ENCODE measurements around the gene ITGAD. TPM values are rescaled to one million over a fixed set of nuclear protein-coding genes. Genes with fewer than 3 reads are reported as not detected.

The ITGAD gene
- total RNA-seq, 1 experiment from 2014 or later: not detected

GRCh38 chr16:31471875-31472708 is 79.0 kb downstream of the ITGAD start, which contains the start of gene TGFB1I1 (continued):
- TF ChIP-seq, protein P1, sequence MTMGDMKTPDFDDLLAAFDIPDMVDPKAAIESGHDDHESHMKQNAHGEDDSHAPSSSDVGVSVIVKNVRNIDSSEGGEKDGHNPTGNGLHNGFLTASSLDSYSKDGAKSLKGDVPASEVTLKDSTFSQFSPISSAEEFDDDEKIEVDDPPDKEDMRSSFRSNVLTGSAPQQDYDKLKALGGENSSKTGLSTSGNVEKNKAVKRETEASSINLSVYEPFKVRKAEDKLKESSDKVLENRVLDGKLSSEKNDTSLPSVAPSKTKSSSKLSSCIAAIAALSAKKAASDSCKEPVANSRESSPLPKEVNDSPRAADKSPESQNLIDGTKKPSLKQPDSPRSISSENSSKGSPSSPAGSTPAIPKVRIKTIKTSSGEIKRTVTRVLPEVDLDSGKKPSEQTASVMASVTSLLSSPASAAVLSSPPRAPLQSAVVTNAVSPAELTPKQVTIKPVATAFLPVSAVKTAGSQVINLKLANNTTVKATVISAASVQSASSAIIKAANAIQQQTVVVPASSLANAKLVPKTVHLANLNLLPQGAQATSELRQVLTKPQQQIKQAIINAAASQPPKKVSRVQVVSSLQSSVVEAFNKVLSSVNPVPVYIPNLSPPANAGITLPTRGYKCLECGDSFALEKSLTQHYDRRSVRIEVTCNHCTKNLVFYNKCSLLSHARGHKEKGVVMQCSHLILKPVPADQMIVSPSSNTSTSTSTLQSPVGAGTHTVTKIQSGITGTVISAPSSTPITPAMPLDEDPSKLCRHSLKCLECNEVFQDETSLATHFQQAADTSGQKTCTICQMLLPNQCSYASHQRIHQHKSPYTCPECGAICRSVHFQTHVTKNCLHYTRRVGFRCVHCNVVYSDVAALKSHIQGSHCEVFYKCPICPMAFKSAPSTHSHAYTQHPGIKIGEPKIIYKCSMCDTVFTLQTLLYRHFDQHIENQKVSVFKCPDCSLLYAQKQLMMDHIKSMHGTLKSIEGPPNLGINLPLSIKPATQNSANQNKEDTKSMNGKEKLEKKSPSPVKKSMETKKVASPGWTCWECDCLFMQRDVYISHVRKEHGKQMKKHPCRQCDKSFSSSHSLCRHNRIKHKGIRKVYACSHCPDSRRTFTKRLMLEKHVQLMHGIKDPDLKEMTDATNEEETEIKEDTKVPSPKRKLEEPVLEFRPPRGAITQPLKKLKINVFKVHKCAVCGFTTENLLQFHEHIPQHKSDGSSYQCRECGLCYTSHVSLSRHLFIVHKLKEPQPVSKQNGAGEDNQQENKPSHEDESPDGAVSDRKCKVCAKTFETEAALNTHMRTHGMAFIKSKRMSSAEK (CRISPR knock-in tag; IDR thresholded peaks at IDR 0.05; ENCODE audit: borderline replicate concordance): no peak
- TF ChIP-seq IRF2 (CRISPR knock-in tag; IDR thresholded peaks at IDR 0.05; ENCODE audit: borderline replicate concordance, low read depth) (no peak), NFYB (CRISPR knock-in tag; conservative IDR thresholded peaks at IDR 0.05; ENCODE audit: low read depth) (no peak), ZNF263 (CRISPR knock-in tag; IDR thresholded peaks at IDR 0.05; ENCODE audit: low read depth) (no peak), NR2C2 (CRISPR knock-in tag; IDR thresholded peaks at IDR 0.05) (no peak), FOXK1 (CRISPR knock-in tag; IDR thresholded peaks at IDR 0.05) (no peak), NR1H2 (CRISPR knock-in tag; IDR thresholded peaks at IDR 0.05) (no peak), ARID4B (CRISPR knock-in tag; IDR thresholded peaks at IDR 0.05; ENCODE audit: borderline replicate concordance) (no peak), USF2 (CRISPR knock-in tag; IDR thresholded peaks at IDR 0.05) (no peak)
- TF ChIP-seq, protein P2, sequence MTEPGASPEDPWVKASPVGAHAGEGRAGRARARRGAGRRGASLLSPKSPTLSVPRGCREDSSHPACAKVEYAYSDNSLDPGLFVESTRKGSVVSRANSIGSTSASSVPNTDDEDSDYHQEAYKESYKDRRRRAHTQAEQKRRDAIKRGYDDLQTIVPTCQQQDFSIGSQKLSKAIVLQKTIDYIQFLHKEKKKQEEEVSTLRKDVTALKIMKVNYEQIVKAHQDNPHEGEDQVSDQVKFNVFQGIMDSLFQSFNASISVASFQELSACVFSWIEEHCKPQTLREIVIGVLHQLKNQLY (CRISPR knock-in tag; IDR thresholded peaks at IDR 0.05): no peak
- TF ChIP-seq, protein P3, sequence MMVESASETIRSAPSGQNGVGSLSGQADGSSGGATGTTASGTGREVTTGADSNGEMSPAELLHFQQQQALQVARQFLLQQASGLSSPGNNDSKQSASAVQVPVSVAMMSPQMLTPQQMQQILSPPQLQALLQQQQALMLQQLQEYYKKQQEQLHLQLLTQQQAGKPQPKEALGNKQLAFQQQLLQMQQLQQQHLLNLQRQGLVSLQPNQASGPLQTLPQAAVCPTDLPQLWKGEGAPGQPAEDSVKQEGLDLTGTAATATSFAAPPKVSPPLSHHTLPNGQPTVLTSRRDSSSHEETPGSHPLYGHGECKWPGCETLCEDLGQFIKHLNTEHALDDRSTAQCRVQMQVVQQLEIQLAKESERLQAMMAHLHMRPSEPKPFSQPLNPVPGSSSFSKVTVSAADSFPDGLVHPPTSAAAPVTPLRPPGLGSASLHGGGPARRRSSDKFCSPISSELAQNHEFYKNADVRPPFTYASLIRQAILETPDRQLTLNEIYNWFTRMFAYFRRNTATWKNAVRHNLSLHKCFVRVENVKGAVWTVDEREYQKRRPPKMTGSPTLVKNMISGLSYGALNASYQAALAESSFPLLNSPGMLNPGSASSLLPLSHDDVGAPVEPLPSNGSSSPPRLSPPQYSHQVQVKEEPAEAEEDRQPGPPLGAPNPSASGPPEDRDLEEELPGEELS (CRISPR knock-in tag; IDR thresholded peaks at IDR 0.05): no peak

DNA sequence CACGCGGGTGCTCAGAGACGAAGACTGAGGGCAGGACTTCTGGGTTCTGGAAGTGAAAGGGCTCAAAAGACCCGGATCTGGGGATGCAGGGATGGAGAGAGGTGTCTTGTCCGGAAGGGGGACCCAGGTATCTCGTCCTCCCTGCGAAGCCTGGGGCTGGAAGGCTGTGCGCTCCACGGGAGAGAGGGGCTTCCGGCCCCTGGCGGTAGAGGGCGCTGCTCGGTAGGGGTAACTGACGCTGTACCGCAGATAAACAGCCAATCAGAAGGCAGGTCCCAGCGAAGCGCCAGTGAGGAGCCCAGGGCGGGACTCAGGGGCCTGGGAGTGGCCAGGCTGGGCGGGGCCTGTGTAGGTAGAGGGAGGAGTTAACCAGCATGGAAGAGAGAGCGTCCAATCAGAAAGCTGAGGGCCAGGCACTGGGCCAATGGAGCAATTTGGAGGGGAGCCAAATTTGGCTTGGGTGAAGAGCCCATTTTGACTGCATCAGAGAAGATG is 79.6 kb downstream of the ITGAD start:
- 0 out of 2 replicates have a peak, but pooled peaks cover 5% of the 10 kb centered on the region for H3K9me3 Mint-ChIP-seq
- peaks cover 11% of the 10 kb centered on the region for H3K4me1 Mint-ChIP-seq
- POLR2A ChIA-PET: interaction anchor here (1.0 kb wide), 1 partner anchor 240 kb away, joined by 3 read pairs; a partner anchor contains a TSS
- no peak overlapping the region for H3K27ac Mint-ChIP-seq
- DNase-seq (ENCODE audit: low spot score) (peak; percentile 93), ATAC-seq (peak; percentile 58)
- no peaks in the 10 kb centered on the region for H3K36me3 Mint-ChIP-seq
- peak overlapping the region; percentile 82 for H3K4me3 Mint-ChIP-seq
- CTCF ChIA-PET: interaction anchor here (0.6 to 13.1 kb wide), 13 partner anchors 9 to 475 kb away, joined by 3 to 221 read pairs (median 4); partner anchors contain the start of genes ARMC5, SLC5A2 and ZNF267
- peaks cover 65% of the 10 kb centered on the region for H3K27me3 Mint-ChIP-seq (ENCODE audit: low read depth)
- TF ChIP-seq EMX1 (CRISPR knock-in tag; IDR thresholded peaks at IDR 0.05) (peak; percentile 71; the same call in 1 of the 2 replicates), KAT7 (CRISPR knock-in tag; IDR thresholded peaks at IDR 0.05; ENCODE audit: borderline replicate concordance) (no peak), PRRX2 (CRISPR knock-in tag; IDR thresholded peaks at IDR 0.05) (no peak)
- TF ChIP-seq, protein P4, sequence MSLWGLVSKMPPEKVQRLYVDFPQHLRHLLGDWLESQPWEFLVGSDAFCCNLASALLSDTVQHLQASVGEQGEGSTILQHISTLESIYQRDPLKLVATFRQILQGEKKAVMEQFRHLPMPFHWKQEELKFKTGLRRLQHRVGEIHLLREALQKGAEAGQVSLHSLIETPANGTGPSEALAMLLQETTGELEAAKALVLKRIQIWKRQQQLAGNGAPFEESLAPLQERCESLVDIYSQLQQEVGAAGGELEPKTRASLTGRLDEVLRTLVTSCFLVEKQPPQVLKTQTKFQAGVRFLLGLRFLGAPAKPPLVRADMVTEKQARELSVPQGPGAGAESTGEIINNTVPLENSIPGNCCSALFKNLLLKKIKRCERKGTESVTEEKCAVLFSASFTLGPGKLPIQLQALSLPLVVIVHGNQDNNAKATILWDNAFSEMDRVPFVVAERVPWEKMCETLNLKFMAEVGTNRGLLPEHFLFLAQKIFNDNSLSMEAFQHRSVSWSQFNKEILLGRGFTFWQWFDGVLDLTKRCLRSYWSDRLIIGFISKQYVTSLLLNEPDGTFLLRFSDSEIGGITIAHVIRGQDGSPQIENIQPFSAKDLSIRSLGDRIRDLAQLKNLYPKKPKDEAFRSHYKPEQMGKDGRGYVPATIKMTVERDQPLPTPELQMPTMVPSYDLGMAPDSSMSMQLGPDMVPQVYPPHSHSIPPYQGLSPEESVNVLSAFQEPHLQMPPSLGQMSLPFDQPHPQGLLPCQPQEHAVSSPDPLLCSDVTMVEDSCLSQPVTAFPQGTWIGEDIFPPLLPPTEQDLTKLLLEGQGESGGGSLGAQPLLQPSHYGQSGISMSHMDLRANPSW (CRISPR knock-in tag; conservative IDR thresholded peaks at IDR 0.05; ENCODE audit: low read depth): no peak
- TF ChIP-seq, protein P5, sequence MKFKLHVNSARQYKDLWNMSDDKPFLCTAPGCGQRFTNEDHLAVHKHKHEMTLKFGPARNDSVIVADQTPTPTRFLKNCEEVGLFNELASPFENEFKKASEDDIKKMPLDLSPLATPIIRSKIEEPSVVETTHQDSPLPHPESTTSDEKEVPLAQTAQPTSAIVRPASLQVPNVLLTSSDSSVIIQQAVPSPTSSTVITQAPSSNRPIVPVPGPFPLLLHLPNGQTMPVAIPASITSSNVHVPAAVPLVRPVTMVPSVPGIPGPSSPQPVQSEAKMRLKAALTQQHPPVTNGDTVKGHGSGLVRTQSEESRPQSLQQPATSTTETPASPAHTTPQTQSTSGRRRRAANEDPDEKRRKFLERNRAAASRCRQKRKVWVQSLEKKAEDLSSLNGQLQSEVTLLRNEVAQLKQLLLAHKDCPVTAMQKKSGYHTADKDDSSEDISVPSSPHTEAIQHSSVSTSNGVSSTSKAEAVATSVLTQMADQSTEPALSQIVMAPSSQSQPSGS (CRISPR knock-in tag; IDR thresholded peaks at IDR 0.05; ENCODE audit: borderline replicate concordance, low read depth): no peak
